GM12878 (cell line): ENCODE results near the gene UACA. TPM values are rescaled to one million over a fixed set of nuclear protein-coding genes. Genes with fewer than 3 reads are reported as not detected.

Source experiments
- ATAC-seq: fragments of 200-7000 bp; cut with Tn5 transposase; 3 replicates; pipeline ENCODE4 v1.9.1; 2020; ENCODE audit warnings: mild to moderate bottlenecking, moderate library complexity
- BruUV-seq: library from RNA; stranded (reverse); fragments of 400-500 nt; replicated peaks from 2 replicates; lab custom pipeline; 2021; lab: Mats Ljungman, UMichigan
- CTCF ChIA-PET: fragments of 300-600 bp; sonication (Branson Sonifier 250); formaldehyde crosslinking; extraction: SDS; loops from one replicate; lab custom pipeline; 2021; ENCODE audit warnings: inconsistent platforms; lab: Yijun Ruan, JAX
- POLR2A ChIA-PET: fragments of 350-600 bp; formaldehyde crosslinking; extraction: SDS; loops from one replicate; lab custom pipeline; 2021; ENCODE audit warnings: inconsistent platforms; lab: Charles Lee
- RAD21 ChIA-PET: fragments of 300-600 bp; sonication (Branson Sonifier 250); formaldehyde crosslinking; loops from one replicate; lab custom pipeline; 2023; ENCODE audit warnings: antibody characterized with exemption; ENCODE audit not compliant: unreplicated experiment; lab: Charles Lee
- SMC1A ChIA-PET: fragments of 300-600 bp; sonication (Branson Sonifier 250); formaldehyde crosslinking; loops from one replicate; lab custom pipeline; 2023; ENCODE audit not compliant: unreplicated experiment, uncharacterized antibody; lab: Charles Lee
- DNase-seq: peaks from one replicate; pipeline ENCODE4 v3.0.0-alpha.2; 2011; ENCODE audit warnings: low read depth, low spot score
- FAIRE-seq: peaks from 3 replicates; lab custom pipeline; 2011; peaks lifted over from hg19 to GRCh38; lab: Jason Lieb, UNC
- H2AFZ ChIP-seq: 2 replicates; pipeline ENCODE4 v1.6.0; 2011; ENCODE audit warnings: low read depth, low read length, control low read depth; ENCODE audit not compliant: control insufficient read depth
- H3K27ac ChIP-seq: 2 replicates; pipeline ENCODE4 v1.5.1; 2011; ENCODE audit warnings: control low read depth; ENCODE audit not compliant: control insufficient read depth, insufficient read depth
- H3K27me3 ChIP-seq, 2 experiments: replicated peaks in 1 of 2; 2 replicates each; pipeline versions ENCODE4 v1.6.0 to v1.6.1; 2011; ENCODE audit warnings: low read length in 1 of 2; ENCODE audit not compliant: control insufficient read depth in 2 of 2, insufficient read depth in 2 of 2
- H3K36me3 ChIP-seq, 2 experiments: 2 replicates each; pipeline ENCODE4 v1.5.1; 2011; ENCODE audit warnings: low read length in 1 of 2; ENCODE audit not compliant: control insufficient read depth in 2 of 2, insufficient read depth in 2 of 2
- H3K4me1 ChIP-seq: 2 replicates; pipeline ENCODE4 v1.6.1; 2011; ENCODE audit warnings: mild to moderate bottlenecking, low read length, moderate library complexity, mixed read lengths; ENCODE audit not compliant: control insufficient read depth, insufficient read depth
- H3K4me2 ChIP-seq: 2 replicates; pipeline ENCODE4 v1.6.0; 2011; ENCODE audit warnings: control low read depth; ENCODE audit not compliant: control insufficient read depth, insufficient read depth
- H3K4me3 ChIP-seq: fragments of 200-600 bp; sonication (generic); 2 replicates; pipeline ENCODE4 v1.5.1; 2016
- H3K79me2 ChIP-seq: 2 replicates; pipeline ENCODE4 v1.6.0; 2011; ENCODE audit warnings: low read length; ENCODE audit not compliant: control insufficient read depth, insufficient read depth
- H3K9ac ChIP-seq: 2 replicates; pipeline ENCODE4 v1.8.0; 2011; ENCODE audit warnings: low read length, control low read depth, mixed read lengths; ENCODE audit not compliant: control insufficient read depth, insufficient read depth
- H3K9me3 ChIP-seq: replicated peaks from 3 replicates; pipeline ENCODE4 v1.5.1; 2011; ENCODE audit warnings: mild to moderate bottlenecking, low read length; ENCODE audit not compliant: control insufficient read depth, insufficient read depth
- H4K20me1 ChIP-seq: 2 replicates; pipeline ENCODE4 v1.6.0; 2011; ENCODE audit not compliant: control insufficient read depth, insufficient read depth
- RAD21 ChIP-seq: IDR thresholded peaks from 2 replicates; pipeline ENCODE4 v1.6.1; 2011; ENCODE audit warnings: mild to moderate bottlenecking, low read depth, low read length, moderate library complexity; ENCODE audit not compliant: insufficient read depth
- WGBS: methylation state at CpG from one replicate; pipeline ENCODE4 v1.1.6; 2016; ENCODE audit warnings: low lambda C conversion rate; ENCODE audit not compliant: insufficient replicate concordance, insufficient coverage; ENCODE audit errors: missing lambda C conversion rate; 5-methylcytosine and 5-hydroxymethylcytosine counted together
- in situ Hi-C: fragments of 300-500 bp; cut with MboI; formaldehyde crosslinking; loops from 9 replicates; pipeline ENCODE4 v1.14.3; 2018; ENCODE audit warnings: mixed read lengths
- intact Hi-C: fragments of 100-400 bp; cut with micrococcal nuclease; formaldehyde crosslinking; loops from one replicate; pipeline ENCODE4 v1.14.2; 2022; ENCODE audit not compliant: unreplicated experiment
- polyA plus RNA-seq, 11 experiments: library from polyadenylated mRNA; depleted of rRNA in 4 of 11; unstranded in 6 of 11; stranded (reverse) in 5 of 11; fragments of >200 nt; fragmentation: Nextera tagmentation in 4 of 11; fragmentation: Illumina TruSeq in 1 of 11; extraction: Ambion mirVana in 4 of 11; extraction: Trizol in 1 of 11; gene quantifications; 1 replicate in 1 of 11; 2 replicates in 10 of 11; pipeline versions ENCODE4 v1.2.1 to v1.2.3, GENCODE V29; 2011 to 2016; ENCODE audit warnings: inconsistent platforms in 2 of 11, missing spikeins in 2 of 11, low read depth in 1 of 11
- total RNA-seq, 4 experiments: library from RNA; depleted of rRNA in 3 of 4; stranded (reverse); fragments of >200 nt in 3 of 4; fragmentation: Illumina TruSeq in 1 of 4; extraction: Trizol in 1 of 4; gene quantifications; 2 replicates each; pipeline versions ENCODE4 v1.2.1 to v1.2.3, GENCODE V29; 2013 to 2021
- TF ChIP-seq, protein P1 (sequence below), 3 experiments: IDR thresholded peaks in 2 of 3; conservative IDR thresholded peaks in 1 of 3; 2 replicates each; pipeline ENCODE4 v1.5.1; 2011; ENCODE audit warnings: low read depth in 3 of 3, low read length in 3 of 3, mild to moderate bottlenecking in 3 of 3, control low read depth in 2 of 3, moderate library complexity in 2 of 3, inconsistent platforms in 1 of 3, mixed read lengths in 1 of 3; ENCODE audit not compliant: control insufficient read depth in 2 of 3, insufficient read depth in 1 of 3; ENCODE audit errors: extremely low read depth in 1 of 3
- TF ChIP-seq, protein P2 (sequence below): IDR thresholded peaks from 2 replicates; pipeline ENCODE4 v1.6.1; 2012; ENCODE audit warnings: improper control_type of control experiment, low read depth, low read length; ENCODE audit not compliant: insufficient replicate concordance

Gene UACA
- total and polyA plus RNA-seq, 10 of the 15 experiments (the other 5 are each of a cell fraction or from before 2014, with no cell fraction given), result 0.30 to 4.0 (median 2.0) TPM

DNA sequence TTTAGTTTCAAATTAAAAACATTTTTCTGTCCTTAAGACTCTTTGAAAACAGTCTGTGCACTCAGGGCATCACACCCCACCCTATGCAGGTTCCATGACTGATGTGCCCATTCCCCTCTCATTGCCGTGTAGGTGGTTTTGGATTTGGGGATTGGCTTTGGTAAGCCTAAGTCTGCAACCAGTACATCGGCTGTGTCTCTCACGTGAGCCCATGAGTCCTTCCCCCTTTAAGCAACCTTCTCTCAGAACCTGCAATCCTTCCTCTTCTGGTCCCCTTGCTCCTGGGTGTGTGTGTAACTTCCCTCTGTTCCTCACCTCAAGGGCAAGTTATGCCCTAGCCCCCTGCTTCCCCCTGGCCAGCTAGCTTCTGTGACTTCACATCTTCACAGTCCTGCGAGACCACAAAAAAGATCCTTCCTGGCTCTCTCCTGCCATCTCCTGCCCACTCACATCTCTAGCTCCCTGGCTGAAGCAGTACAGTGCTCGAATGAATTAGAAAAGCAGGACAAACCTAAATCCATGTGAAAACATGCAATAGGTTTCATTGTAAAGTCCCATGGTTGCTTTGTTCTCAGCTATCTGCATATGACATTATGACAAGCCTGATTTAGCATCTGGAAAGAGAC lies 126.7 kb downstream of the UACA start:
- H3K27ac ChIP-seq, result no peak overlapping the region
- no TSS peak for BruUV-seq
- SMC1A ChIA-PET, result no interaction called here
- POLR2A ChIA-PET, result interaction anchor here (0.7 kb wide), 1 partner anchor 54 kb away, joined by 7 read pairs; no protein-coding TSS in a partner anchor
- intact Hi-C loops, result no loop called here
- no peak overlapping the region for H3K9ac ChIP-seq
- H3K79me2 ChIP-seq, result no peaks in the 10 kb centered on the region
- TF ChIP-seq, protein P1, sequence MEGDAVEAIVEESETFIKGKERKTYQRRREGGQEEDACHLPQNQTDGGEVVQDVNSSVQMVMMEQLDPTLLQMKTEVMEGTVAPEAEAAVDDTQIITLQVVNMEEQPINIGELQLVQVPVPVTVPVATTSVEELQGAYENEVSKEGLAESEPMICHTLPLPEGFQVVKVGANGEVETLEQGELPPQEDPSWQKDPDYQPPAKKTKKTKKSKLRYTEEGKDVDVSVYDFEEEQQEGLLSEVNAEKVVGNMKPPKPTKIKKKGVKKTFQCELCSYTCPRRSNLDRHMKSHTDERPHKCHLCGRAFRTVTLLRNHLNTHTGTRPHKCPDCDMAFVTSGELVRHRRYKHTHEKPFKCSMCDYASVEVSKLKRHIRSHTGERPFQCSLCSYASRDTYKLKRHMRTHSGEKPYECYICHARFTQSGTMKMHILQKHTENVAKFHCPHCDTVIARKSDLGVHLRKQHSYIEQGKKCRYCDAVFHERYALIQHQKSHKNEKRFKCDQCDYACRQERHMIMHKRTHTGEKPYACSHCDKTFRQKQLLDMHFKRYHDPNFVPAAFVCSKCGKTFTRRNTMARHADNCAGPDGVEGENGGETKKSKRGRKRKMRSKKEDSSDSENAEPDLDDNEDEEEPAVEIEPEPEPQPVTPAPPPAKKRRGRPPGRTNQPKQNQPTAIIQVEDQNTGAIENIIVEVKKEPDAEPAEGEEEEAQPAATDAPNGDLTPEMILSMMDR (IDR thresholded peaks at IDR 0.05 in 2 of 3, conservative IDR thresholded peaks at IDR 0.05 in 1 of 3; ENCODE audit: control insufficient read depth in 2 of 3, extremely low read depth in 1 of 3, insufficient read depth in 1 of 3, low read depth in 3 of 3, low read length in 3 of 3), result peak in 1 of 3 experiments; percentile 14; a peak in 2 of 6 replicates
- peak; percentile 22; the same call in 1 of the 2 replicates for TF ChIP-seq RAD21
- TF ChIP-seq, protein P2, sequence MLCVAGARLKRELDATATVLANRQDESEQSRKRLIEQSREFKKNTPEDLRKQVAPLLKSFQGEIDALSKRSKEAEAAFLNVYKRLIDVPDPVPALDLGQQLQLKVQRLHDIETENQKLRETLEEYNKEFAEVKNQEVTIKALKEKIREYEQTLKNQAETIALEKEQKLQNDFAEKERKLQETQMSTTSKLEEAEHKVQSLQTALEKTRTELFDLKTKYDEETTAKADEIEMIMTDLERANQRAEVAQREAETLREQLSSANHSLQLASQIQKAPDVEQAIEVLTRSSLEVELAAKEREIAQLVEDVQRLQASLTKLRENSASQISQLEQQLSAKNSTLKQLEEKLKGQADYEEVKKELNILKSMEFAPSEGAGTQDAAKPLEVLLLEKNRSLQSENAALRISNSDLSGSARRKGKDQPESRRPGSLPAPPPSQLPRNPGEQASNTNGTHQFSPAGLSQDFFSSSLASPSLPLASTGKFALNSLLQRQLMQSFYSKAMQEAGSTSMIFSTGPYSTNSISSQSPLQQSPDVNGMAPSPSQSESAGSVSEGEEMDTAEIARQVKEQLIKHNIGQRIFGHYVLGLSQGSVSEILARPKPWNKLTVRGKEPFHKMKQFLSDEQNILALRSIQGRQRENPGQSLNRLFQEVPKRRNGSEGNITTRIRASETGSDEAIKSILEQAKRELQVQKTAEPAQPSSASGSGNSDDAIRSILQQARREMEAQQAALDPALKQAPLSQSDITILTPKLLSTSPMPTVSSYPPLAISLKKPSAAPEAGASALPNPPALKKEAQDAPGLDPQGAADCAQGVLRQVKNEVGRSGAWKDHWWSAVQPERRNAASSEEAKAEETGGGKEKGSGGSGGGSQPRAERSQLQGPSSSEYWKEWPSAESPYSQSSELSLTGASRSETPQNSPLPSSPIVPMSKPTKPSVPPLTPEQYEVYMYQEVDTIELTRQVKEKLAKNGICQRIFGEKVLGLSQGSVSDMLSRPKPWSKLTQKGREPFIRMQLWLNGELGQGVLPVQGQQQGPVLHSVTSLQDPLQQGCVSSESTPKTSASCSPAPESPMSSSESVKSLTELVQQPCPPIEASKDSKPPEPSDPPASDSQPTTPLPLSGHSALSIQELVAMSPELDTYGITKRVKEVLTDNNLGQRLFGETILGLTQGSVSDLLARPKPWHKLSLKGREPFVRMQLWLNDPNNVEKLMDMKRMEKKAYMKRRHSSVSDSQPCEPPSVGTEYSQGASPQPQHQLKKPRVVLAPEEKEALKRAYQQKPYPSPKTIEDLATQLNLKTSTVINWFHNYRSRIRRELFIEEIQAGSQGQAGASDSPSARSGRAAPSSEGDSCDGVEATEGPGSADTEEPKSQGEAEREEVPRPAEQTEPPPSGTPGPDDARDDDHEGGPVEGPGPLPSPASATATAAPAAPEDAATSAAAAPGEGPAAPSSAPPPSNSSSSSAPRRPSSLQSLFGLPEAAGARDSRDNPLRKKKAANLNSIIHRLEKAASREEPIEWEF, result no peak
- TF ChIP-seq, all 136 proteins: peak for 2
- DNase-seq, result no peak
- no peak for FAIRE-seq
- ATAC-seq, result no peak
- Histone ChIP-seq H3K4me3 (no peak overlapping the region), H2AFZ (no peak overlapping the region), H3K4me2 (no peak overlapping the region), H3K27me3 (peaks cover 0 to 4% of the 10 kb centered on the region in 2 experiments; a peak in 2 of 4 replicates), H3K9me3 (no peaks in the 10 kb centered on the region), H3K36me3 (no peaks in the 10 kb centered on the region), H4K20me1 (no peaks in the 10 kb centered on the region), H3K4me1 (no peaks in the 10 kb centered on the region)
- ChIA-PET RAD21 (no interaction called here), CTCF (interaction anchor here (0.6 kb wide), 1 partner anchor 1850 kb away, joined by 3 read pairs; no protein-coding TSS in a partner anchor)
- 9% methylated on average over 5 of the region's 5 CpGs for WGBS
- in situ Hi-C loops, result no loop called here
